GM23338 (cell line): ENCODE results near the gene MBD1. TPM values are rescaled to one million over a fixed set of nuclear protein-coding genes. Genes with fewer than 3 reads are reported as not detected.
A peak's percentile ranks its signal among the peaks of the same experiment; 100 is the strongest.

ENCODE experiments used
- ATAC-seq: fragments of 200-7000 bp; cut with Tn5 transposase; 3 replicates; pipeline ENCODE4 v1.9.1; 2020
- DNase-seq: peaks from one replicate; pipeline ENCODE4 v3.0.0-alpha.2; 2015; ENCODE audit warnings: low spot score
- H2AFZ ChIP-seq: fragments of 200-600 bp; sonication (generic); 2 replicates; pipeline ENCODE4 v1.8.0; 2016; ENCODE audit warnings: antibody characterized with exemption, mild to moderate bottlenecking, moderate library complexity
- H3F3A ChIP-seq: fragments of 200-600 bp; sonication (generic); replicated peaks from 2 replicates; pipeline ENCODE4 v1.8.0; 2017; ENCODE audit warnings: antibody characterized with exemption, mixed run types, low read depth
- H3K27ac ChIP-seq: fragments of 200-600 bp; sonication (generic); 2 replicates; pipeline ENCODE4 v1.6.1; 2016; ENCODE audit warnings: low read depth
- H3K27me3 ChIP-seq: fragments of 200-600 bp; sonication (generic); 2 replicates; pipeline ENCODE4 v1.8.0; 2016; ENCODE audit warnings: mild to moderate bottlenecking, mixed run types, moderate library complexity; ENCODE audit not compliant: insufficient read depth
- H3K36me3 ChIP-seq: fragments of 200-600 bp; sonication (generic); 2 replicates; pipeline ENCODE4 v1.8.0; 2016; ENCODE audit warnings: mild to moderate bottlenecking; ENCODE audit not compliant: insufficient read depth
- H3K4me1 ChIP-seq: fragments of 200-600 bp; sonication (generic); 2 replicates; pipeline ENCODE4 v1.8.0; 2016; ENCODE audit warnings: mild to moderate bottlenecking, moderate library complexity; ENCODE audit not compliant: insufficient read depth
- H3K4me2 ChIP-seq: fragments of 200-600 bp; sonication (generic); 2 replicates; pipeline ENCODE4 v1.7.1; 2017; ENCODE audit warnings: mixed run types
- H3K4me3 ChIP-seq: fragments of 200-600 bp; sonication (generic); 2 replicates; pipeline ENCODE4 v1.6.1; 2016; ENCODE audit warnings: mixed run types
- H3K79me2 ChIP-seq: fragments of 200-600 bp; sonication (generic); replicated peaks from 2 replicates; pipeline ENCODE4 v1.8.0; 2017; ENCODE audit warnings: mild to moderate bottlenecking; ENCODE audit not compliant: insufficient read depth
- H3K9me2 ChIP-seq: fragments of 200-600 bp; sonication (generic); 2 replicates; pipeline ENCODE4 v1.8.0; 2017; ENCODE audit not compliant: insufficient read depth
- H4K20me1 ChIP-seq: fragments of 200-600 bp; sonication (generic); replicated peaks from 2 replicates; pipeline ENCODE4 v1.8.0; 2017; ENCODE audit warnings: mild to moderate bottlenecking; ENCODE audit not compliant: insufficient read depth
- H3K27ac Mint-ChIP-seq: 2 replicates; pipeline ENCODE4 v1.8.0; 2020; ENCODE audit warnings: inconsistent platforms, mild to moderate bottlenecking, moderate library complexity, mixed read lengths
- H3K27me3 Mint-ChIP-seq: 3 replicates; pipeline ENCODE4 v1.8.0; 2022; ENCODE audit warnings: low read depth, mild to moderate bottlenecking, moderate library complexity, mixed read lengths, inconsistent platforms; ENCODE audit not compliant: insufficient read depth, poor library complexity
- H3K36me3 Mint-ChIP-seq: 3 replicates; pipeline ENCODE4 v1.8.0; 2021; ENCODE audit warnings: low read depth, mild to moderate bottlenecking, inconsistent platforms, moderate library complexity, mixed read lengths
- H3K4me1 Mint-ChIP-seq: 3 replicates; pipeline ENCODE4 v1.8.0; 2020; ENCODE audit warnings: mild to moderate bottlenecking, inconsistent platforms, mixed read lengths
- H3K4me3 Mint-ChIP-seq: 3 replicates; pipeline ENCODE4 v1.8.0; 2021; ENCODE audit warnings: moderate library complexity, mild to moderate bottlenecking, inconsistent platforms, mixed read lengths
- H3K9me3 Mint-ChIP-seq: 3 replicates; pipeline ENCODE4 v1.8.0; 2020; ENCODE audit warnings: moderate library complexity, mild to moderate bottlenecking, inconsistent platforms, mixed read lengths
- CREB1 ChIP-seq: fragments of 250-450 bp; sonication (Bioruptor Pico); IDR thresholded peaks from 2 replicates; pipeline ENCODE4 v1.5.0; 2020; ENCODE audit warnings: low read depth, mild to moderate bottlenecking, moderate library complexity
- EZH2phosphoT487 ChIP-seq: fragments of 200-600 bp; sonication (generic); IDR thresholded peaks from one replicate; pipeline ENCODE4 v1.8.1; 2018; ENCODE audit warnings: antibody characterized with exemption; ENCODE audit not compliant: unreplicated experiment
- JUNB ChIP-seq: IDR thresholded peaks from one replicate; pipeline ENCODE4 v1.6.1; 2016; ENCODE audit warnings: antibody characterized with exemption; ENCODE audit not compliant: unreplicated experiment
- POLR2AphosphoS5 ChIP-seq: IDR thresholded peaks from 2 replicates; pipeline ENCODE4 v1.6.1; 2016; ENCODE audit warnings: antibody characterized with exemption, low read depth
- polyA plus RNA-seq: library from polyadenylated mRNA; unstranded; fragments of >200 nt; fragmentation: Nextera tagmentation; extraction: Ambion mirVana; gene quantifications from 2 replicates; pipeline ENCODE4 v1.2.1, GENCODE V29; 2016
- total RNA-seq: library from RNA; depleted of rRNA; stranded (reverse); fragments of >200 nt; shearing (Covaris generic); gene quantifications from 2 replicates; pipeline ENCODE4 v1.2.3, GENCODE V29; 2014
- TF ChIP-seq, protein P1 (sequence below), 2 experiments: fragments of 200-600 bp in 1 of 2; sonication (generic) in 1 of 2; conservative IDR thresholded peaks; 2 replicates each; pipeline versions ENCODE4 v1.5.1 to v1.6.1; 2016 to 2017; ENCODE audit warnings: antibody characterized with exemption in 2 of 2, low read depth in 2 of 2, mild to moderate bottlenecking in 2 of 2, moderate library complexity in 1 of 2
- TF ChIP-seq, protein P2 (sequence below): IDR thresholded peaks from one replicate; pipeline ENCODE4 v1.6.1; 2018; ENCODE audit warnings: antibody characterized with exemption; ENCODE audit not compliant: unreplicated experiment
- TF ChIP-seq, protein P3 (sequence below): IDR thresholded peaks from 2 replicates; pipeline ENCODE4 v1.6.1; 2016; ENCODE audit warnings: antibody characterized with exemption

MBD1 gene
- total and polyA plus RNA-seq, 2 experiments from 2014 or later = 17.0 to 43.5 TPM

DNA sequence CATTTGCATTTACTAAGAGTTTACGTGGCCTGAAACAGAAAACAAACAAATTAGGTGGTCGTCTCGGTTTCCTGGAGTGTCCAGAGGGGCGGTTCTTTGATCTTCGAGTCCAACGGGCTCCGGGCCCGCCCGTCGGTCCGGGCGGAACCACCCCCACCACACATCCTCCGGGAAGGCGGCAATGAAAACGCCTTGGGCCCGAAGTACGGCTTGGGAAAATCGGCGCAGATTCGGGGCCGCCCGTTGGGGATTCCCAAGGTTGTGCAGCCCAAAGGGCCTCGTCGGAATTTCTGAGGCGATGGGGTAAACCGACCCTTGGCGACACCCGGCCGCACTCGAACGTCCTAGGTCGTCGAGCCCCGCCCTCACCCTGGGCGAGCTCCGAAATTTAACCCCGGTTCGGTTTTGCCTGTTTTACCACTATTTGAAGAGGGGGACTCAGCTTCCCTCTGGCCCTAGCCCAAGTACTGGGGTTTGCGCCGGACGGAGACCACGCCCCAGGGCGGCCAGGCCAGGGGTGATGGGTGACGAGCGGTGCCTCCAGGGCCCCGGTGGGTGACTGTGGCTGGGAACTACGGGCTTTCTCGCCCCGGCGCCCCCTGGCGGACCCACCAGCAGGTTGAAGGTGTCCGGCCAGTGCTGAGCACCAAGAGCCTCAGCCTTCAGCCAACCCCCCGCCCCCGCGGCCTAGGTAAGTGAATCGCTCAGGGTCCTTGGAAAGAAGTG, 13.1 kb downstream of the MBD1 start:
- H4K20me1 ChIP-seq = no peaks in the 10 kb centered on the region
- H3K27me3 Mint-ChIP-seq = peaks cover 3% of the 10 kb centered on the region
- TF ChIP-seq CREB1 (CRISPR knock-in tag) = peak; percentile 48
- TF ChIP-seq, protein P1, sequence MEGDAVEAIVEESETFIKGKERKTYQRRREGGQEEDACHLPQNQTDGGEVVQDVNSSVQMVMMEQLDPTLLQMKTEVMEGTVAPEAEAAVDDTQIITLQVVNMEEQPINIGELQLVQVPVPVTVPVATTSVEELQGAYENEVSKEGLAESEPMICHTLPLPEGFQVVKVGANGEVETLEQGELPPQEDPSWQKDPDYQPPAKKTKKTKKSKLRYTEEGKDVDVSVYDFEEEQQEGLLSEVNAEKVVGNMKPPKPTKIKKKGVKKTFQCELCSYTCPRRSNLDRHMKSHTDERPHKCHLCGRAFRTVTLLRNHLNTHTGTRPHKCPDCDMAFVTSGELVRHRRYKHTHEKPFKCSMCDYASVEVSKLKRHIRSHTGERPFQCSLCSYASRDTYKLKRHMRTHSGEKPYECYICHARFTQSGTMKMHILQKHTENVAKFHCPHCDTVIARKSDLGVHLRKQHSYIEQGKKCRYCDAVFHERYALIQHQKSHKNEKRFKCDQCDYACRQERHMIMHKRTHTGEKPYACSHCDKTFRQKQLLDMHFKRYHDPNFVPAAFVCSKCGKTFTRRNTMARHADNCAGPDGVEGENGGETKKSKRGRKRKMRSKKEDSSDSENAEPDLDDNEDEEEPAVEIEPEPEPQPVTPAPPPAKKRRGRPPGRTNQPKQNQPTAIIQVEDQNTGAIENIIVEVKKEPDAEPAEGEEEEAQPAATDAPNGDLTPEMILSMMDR (conservative IDR thresholded peaks at IDR 0.05; ENCODE audit: low read depth in 2 of 2) = peak; percentile 76 to 78
- TF ChIP-seq, protein P2, sequence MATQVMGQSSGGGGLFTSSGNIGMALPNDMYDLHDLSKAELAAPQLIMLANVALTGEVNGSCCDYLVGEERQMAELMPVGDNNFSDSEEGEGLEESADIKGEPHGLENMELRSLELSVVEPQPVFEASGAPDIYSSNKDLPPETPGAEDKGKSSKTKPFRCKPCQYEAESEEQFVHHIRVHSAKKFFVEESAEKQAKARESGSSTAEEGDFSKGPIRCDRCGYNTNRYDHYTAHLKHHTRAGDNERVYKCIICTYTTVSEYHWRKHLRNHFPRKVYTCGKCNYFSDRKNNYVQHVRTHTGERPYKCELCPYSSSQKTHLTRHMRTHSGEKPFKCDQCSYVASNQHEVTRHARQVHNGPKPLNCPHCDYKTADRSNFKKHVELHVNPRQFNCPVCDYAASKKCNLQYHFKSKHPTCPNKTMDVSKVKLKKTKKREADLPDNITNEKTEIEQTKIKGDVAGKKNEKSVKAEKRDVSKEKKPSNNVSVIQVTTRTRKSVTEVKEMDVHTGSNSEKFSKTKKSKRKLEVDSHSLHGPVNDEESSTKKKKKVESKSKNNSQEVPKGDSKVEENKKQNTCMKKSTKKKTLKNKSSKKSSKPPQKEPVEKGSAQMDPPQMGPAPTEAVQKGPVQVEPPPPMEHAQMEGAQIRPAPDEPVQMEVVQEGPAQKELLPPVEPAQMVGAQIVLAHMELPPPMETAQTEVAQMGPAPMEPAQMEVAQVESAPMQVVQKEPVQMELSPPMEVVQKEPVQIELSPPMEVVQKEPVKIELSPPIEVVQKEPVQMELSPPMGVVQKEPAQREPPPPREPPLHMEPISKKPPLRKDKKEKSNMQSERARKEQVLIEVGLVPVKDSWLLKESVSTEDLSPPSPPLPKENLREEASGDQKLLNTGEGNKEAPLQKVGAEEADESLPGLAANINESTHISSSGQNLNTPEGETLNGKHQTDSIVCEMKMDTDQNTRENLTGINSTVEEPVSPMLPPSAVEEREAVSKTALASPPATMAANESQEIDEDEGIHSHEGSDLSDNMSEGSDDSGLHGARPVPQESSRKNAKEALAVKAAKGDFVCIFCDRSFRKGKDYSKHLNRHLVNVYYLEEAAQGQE = no peak
- TF ChIP-seq POLR2AphosphoS5 = peak; percentile 74
- no peak for TF ChIP-seq JUNB
- no peaks in the 10 kb centered on the region for H3K27me3 ChIP-seq
- H3K36me3 Mint-ChIP-seq = peaks cover 22% of the 10 kb centered on the region
- no peaks in the 10 kb centered on the region for H3K9me3 Mint-ChIP-seq
- ATAC-seq = peak; percentile 96
- H3K36me3 ChIP-seq = peaks cover 3% of the 10 kb centered on the region; the same call in 1 of the 2 replicates
- peaks cover 22% of the 10 kb centered on the region for H3K4me1 ChIP-seq
- no peaks in the 10 kb centered on the region for H3K9me2 ChIP-seq
- H3K4me3 ChIP-seq = peak overlapping the region; percentile 72
- no peaks in the 10 kb centered on the region for H3K79me2 ChIP-seq
- peak overlapping the region; percentile 98 for H3K4me2 ChIP-seq
- DNase-seq = peak; percentile 97
- H3K27ac ChIP-seq = peak overlapping the region; percentile 67
- H3K4me1 Mint-ChIP-seq = peaks cover 14% of the 10 kb centered on the region
- H3K27ac Mint-ChIP-seq = peak overlapping the region; percentile 27; the same call in 1 of the 2 replicates
- peak overlapping the region; percentile 90 for H3K4me3 Mint-ChIP-seq
- H2AFZ ChIP-seq = peak overlapping the region; percentile 88; the same call in 1 of the 2 replicates
- no peaks in the 10 kb centered on the region for H3F3A ChIP-seq

DNA sequence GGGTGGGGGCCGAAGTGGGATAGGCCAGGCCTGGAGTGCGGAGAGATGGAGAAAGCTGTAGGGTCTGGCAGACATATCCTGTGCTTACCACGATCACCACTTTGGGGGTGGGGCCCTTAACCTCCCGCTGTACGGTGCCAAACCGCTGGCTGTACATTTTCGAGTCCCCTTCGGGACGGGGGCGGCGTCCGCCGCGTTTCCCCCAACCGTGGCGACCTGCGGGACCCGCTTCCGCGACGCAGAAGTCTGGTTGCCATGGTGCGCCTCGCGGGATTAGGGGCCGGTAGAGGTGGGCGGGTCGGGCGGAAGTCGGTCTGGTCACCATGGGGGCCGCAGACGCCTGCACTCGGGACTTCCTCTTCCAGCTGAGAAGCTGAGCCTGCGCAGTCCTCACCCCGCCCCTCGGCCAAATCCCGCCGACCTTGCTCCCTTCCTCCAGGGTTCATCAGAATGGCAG, 15.0 kb downstream of the MBD1 start, which contains the start of gene CFAP53:
TSS of gene CFAP53 (minus strand) at position 248 of the 457 bp plus-strand sequence. CDS start at position 157, 91 bp downstream.
- Mint-ChIP-seq H3K9me3 (no peaks in the 10 kb centered on the region), H3K27ac (no peak within 1 kb of the TSS), H3K4me1 (peaks cover 14% of the 10 kb centered on the region), H3K4me3 (peak within 1 kb of the TSS; percentile 90), H3K36me3 (peaks cover 12% of the 10 kb centered on the region), H3K27me3 (peaks cover 3% of the 10 kb centered on the region)
- H3K4me2 ChIP-seq = peak within 1 kb of the TSS; percentile 98
- peak; percentile 87 for ATAC-seq
- peaks cover 22% of the 10 kb centered on the region for H3K4me1 ChIP-seq
- H3K27ac ChIP-seq = no peak within 1 kb of the TSS
- no peaks in the 10 kb centered on the region for H4K20me1 ChIP-seq
- no peaks in the 10 kb centered on the region; the same call in 1 of the 2 replicates for H3K27me3 ChIP-seq
- peaks cover 3% of the 10 kb centered on the region; the same call in 1 of the 2 replicates for H3K36me3 ChIP-seq
- TF ChIP-seq, protein P3, sequence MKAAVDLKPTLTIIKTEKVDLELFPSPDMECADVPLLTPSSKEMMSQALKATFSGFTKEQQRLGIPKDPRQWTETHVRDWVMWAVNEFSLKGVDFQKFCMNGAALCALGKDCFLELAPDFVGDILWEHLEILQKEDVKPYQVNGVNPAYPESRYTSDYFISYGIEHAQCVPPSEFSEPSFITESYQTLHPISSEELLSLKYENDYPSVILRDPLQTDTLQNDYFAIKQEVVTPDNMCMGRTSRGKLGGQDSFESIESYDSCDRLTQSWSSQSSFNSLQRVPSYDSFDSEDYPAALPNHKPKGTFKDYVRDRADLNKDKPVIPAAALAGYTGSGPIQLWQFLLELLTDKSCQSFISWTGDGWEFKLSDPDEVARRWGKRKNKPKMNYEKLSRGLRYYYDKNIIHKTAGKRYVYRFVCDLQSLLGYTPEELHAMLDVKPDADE = peak; percentile 36; the same call in 1 of the 2 replicates
- no peak for TF ChIP-seq EZH2phosphoT487
- H3K4me3 ChIP-seq = peak within 1 kb of the TSS; percentile 72
- peak; percentile 96 for DNase-seq
- H3F3A ChIP-seq = no peaks in the 10 kb centered on the region
- no peaks in the 10 kb centered on the region for H3K79me2 ChIP-seq
- H2AFZ ChIP-seq = peak within 1 kb of the TSS; percentile 94
- no peaks in the 10 kb centered on the region for H3K9me2 ChIP-seq
